ENCODE data around the gene NNAT. TPM values are rescaled to one million over a fixed set of nuclear protein-coding genes. Genes with fewer than 3 reads are reported as not detected.
"Not testable (repeated sequence)": the region's sequence is repeated elsewhere in the genome, so short reads cannot be mapped to it uniquely, and the experiment has no call there.

The NNAT gene
- total RNA-seq, 1 donor from 2014 or later = 0.40 TPM

DNA sequence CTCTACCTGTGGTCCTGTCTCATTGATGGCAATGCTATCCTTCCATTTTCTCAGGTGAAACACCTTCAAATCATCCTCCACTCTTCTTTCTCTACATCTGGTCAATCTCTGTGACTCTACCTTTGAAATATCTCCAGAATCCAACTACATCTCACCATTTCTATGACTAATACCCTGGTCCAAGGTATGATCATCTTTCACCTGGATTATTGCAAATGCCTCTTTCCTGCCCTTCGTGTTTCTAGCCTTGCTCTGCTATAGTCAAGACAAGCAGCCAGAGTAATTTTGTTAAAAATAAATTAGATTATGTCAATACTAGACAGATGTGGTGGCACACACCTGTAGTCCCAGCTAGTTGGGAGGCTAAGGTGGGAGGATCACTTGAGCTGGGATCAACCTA, 24.5 kb downstream of the NNAT start:
- peaks cover 15% of the 10 kb centered on the region for H3K27me3 Mint-ChIP-seq
- TF ChIP-seq, protein P1, sequence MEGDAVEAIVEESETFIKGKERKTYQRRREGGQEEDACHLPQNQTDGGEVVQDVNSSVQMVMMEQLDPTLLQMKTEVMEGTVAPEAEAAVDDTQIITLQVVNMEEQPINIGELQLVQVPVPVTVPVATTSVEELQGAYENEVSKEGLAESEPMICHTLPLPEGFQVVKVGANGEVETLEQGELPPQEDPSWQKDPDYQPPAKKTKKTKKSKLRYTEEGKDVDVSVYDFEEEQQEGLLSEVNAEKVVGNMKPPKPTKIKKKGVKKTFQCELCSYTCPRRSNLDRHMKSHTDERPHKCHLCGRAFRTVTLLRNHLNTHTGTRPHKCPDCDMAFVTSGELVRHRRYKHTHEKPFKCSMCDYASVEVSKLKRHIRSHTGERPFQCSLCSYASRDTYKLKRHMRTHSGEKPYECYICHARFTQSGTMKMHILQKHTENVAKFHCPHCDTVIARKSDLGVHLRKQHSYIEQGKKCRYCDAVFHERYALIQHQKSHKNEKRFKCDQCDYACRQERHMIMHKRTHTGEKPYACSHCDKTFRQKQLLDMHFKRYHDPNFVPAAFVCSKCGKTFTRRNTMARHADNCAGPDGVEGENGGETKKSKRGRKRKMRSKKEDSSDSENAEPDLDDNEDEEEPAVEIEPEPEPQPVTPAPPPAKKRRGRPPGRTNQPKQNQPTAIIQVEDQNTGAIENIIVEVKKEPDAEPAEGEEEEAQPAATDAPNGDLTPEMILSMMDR (IDR thresholded peaks at IDR 0.05) = no peak
- no peak overlapping the region for H3K27ac Mint-ChIP-seq
- H3K36me3 Mint-ChIP-seq (ENCODE audit: low read depth) = no peaks in the 10 kb centered on the region
- POLR2A ChIA-PET = no interaction called here
- intact Hi-C loops (cut with micrococcal nuclease) = no loop called here
- H3K9me3 Mint-ChIP-seq = no peaks in the 10 kb centered on the region
- H3K4me1 Mint-ChIP-seq = peaks cover 8% of the 10 kb centered on the region
- no peak overlapping the region for H3K4me3 Mint-ChIP-seq
- DNase-seq = no peak
- ATAC-seq (ENCODE audit: low read depth) = no peak
- CTCF ChIA-PET = no interaction called here

DNA sequence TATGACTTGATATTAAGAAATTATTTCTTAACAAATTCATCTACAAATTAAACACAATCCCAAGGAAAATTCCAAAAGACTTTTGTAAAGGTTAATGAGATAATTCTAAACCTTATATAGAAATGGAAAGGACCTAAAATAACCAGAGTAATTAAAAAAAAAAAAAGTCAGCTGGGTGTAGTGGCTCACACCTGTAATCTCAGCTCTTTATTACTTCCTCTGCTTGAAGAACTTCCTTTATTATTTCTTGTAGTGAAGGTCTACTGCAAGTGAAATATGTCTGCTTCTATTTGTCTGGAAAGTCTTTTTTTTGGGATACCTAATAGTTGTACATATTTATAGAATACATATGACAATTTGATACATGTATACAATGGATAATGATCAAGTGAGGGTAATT, 26.9 kb downstream of the NNAT start:
- no peaks in the 10 kb centered on the region for H3K36me3 Mint-ChIP-seq (ENCODE audit: low read depth)
- no peak for DNase-seq
- ATAC-seq (ENCODE audit: low read depth) = no peak
- POLR2A ChIA-PET = no interaction called here
- H3K4me3 Mint-ChIP-seq = no peak overlapping the region
- peaks cover 24% of the 10 kb centered on the region for H3K27me3 Mint-ChIP-seq
- CTCF ChIA-PET = no interaction called here
- no peak overlapping the region for H3K27ac Mint-ChIP-seq
- TF ChIP-seq, protein P1 (IDR thresholded peaks at IDR 0.05) = no peak
- no peaks in the 10 kb centered on the region for H3K9me3 Mint-ChIP-seq
- intact Hi-C loops (cut with micrococcal nuclease) = no loop called here
- H3K4me1 Mint-ChIP-seq = peaks cover 8% of the 10 kb centered on the region

DNA sequence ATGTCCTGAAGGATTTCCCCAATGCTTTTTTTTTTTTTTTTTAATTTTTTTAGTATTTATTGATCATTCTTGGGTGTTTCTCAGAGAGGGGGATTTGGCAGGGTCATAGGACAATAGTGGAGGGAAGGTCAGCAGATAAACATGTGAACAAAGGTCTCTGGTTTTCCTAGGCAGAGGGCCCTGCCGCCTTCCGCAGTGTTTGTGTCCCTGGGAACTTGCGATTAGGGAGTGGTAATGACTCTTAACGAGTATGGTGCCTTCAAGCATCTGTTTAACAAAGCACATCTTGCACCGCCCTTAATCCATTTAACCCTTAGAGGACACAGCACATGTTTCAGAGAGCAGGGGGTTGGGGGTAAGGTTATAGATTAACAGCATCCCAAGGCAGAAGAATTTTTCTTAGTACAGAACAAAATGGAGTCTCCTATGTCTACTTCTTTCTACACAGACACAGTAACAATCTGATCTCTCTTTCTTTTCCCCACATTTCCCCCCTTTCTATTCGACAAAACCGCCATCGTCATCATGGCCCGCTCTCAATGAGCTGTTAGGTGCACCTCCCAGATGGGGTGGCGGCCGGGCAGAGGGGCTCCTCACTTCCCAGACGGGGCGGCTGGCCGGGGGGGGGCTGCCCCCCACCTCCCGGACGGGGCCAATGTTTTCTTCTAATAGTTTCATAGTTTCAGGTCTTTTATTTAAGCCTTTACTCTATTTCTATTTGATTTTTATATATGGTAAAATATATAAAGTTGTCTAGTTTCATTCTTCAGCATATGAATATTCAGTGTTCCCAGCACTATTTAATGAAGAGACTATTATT, 29.3 kb downstream of the NNAT start:
- POLR2A ChIA-PET; H3K9me3 Mint-ChIP-seq; H3K4me3 Mint-ChIP-seq; DNase-seq; H3K36me3 Mint-ChIP-seq (ENCODE audit: low read depth); H3K4me1 Mint-ChIP-seq; ATAC-seq (ENCODE audit: low read depth); intact Hi-C loops (cut with micrococcal nuclease); H3K27ac Mint-ChIP-seq; CTCF ChIA-PET: not testable (repeated sequence)
- peaks cover 26% of the 10 kb centered on the region for H3K27me3 Mint-ChIP-seq

DNA sequence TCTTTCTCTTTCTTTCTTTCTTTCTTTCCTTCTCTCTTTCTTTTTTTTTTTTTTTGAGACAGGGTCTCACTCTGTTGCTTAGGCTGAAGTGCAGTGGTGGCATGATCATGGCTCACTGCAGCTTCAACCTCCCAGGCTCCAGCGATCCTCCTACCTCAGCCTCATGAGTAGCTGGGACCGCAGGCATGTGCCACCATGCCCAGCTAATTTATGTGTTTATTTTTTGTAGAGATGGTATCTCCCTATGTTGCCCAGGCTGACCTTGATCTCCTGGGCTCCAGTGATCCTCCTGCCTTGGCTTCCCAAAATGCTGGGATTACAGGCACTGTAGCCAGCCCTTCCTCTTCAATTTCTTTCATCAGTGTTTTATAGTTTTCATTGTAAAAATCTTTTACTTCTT, 30.6 kb downstream of the NNAT start:
- H3K36me3 Mint-ChIP-seq (ENCODE audit: low read depth); H3K4me3 Mint-ChIP-seq; intact Hi-C loops (cut with micrococcal nuclease); DNase-seq; H3K4me1 Mint-ChIP-seq; CTCF ChIA-PET; H3K27ac Mint-ChIP-seq; ATAC-seq (ENCODE audit: low read depth); H3K9me3 Mint-ChIP-seq: not testable (repeated sequence)
- POLR2A ChIA-PET = interaction anchor here (0.6 kb wide), 1 partner anchor 574 kb away, joined by 3 read pairs; no protein-coding TSS in a partner anchor
- H3K27me3 Mint-ChIP-seq = peaks cover 27% of the 10 kb centered on the region

DNA sequence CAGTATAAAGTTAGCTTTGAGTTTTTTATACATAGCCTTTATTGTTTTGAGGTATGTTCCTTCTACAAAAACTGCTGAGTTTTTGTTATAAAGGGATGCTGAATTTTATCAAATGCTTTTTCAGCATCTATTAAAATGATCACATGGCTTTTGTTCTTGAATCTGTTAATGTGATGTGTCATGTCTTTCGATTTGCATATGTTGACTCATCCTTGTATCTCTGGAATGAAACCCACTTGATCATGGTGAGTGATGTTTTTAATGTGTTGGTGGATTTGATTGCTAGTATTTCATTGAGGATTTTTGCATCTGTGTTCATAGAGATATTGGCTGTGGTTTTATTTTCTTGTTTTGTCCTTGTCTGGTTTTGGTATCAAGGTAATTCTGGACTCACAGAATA, 31.4 kb downstream of the NNAT start:
- H3K27ac Mint-ChIP-seq = no peak overlapping the region
- TF ChIP-seq, protein P1 (IDR thresholded peaks at IDR 0.05) = no peak
- ATAC-seq (ENCODE audit: low read depth) = no peak
- H3K27me3 Mint-ChIP-seq = peaks cover 32% of the 10 kb centered on the region
- no peaks in the 10 kb centered on the region for H3K9me3 Mint-ChIP-seq
- no peak for DNase-seq
- intact Hi-C loops (cut with micrococcal nuclease) = no loop called here
- ChIA-PET POLR2A (no interaction called here), CTCF (no interaction called here)
- peaks cover 8% of the 10 kb centered on the region for H3K4me1 Mint-ChIP-seq
- no peak overlapping the region for H3K4me3 Mint-ChIP-seq
- no peaks in the 10 kb centered on the region for H3K36me3 Mint-ChIP-seq (ENCODE audit: low read depth)

DNA sequence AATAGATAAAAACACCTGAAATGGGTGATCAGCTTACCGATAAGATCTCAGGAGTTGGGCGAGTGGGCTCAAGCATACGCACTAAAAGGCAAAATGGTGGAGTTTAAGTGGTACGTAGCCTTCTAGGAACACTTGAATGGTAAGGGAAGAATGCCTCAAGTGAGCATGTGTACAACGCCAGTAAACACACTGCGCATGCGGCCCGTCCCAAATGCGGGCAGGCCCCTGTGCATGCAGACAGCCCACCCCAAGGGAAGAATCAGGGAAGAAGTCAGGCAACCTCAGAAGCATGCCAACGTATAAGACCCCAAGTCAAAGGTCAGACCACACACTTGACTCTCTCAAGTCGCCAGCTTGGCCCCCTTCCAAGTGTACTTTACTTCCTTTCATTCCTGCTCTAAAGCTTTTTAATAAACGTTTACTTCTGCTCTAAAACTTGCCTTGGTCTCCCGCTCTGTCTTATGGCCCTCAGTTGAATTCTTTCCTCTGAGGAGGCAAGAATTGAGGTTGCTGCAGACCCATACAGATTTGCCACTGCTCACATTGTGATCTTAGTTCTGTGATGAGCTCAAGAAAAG, 33.8 kb downstream of the NNAT start:
- POLR2A ChIA-PET; H3K9me3 Mint-ChIP-seq; H3K4me3 Mint-ChIP-seq; H3K4me1 Mint-ChIP-seq; ATAC-seq (ENCODE audit: low read depth); DNase-seq; CTCF ChIA-PET; intact Hi-C loops (cut with micrococcal nuclease); H3K36me3 Mint-ChIP-seq (ENCODE audit: low read depth); H3K27ac Mint-ChIP-seq: not testable (repeated sequence)
- peaks cover 33% of the 10 kb centered on the region for H3K27me3 Mint-ChIP-seq

All from activated B cell treated with CpG ODN at 0.5 μM for 24 hours (primary cell).